Lower lobe of right lung (tissue), 2 donors: Measurements from ENCODE around the gene ZNF695. TPM values are rescaled to one million over a fixed set of nuclear protein-coding genes. Genes with fewer than 3 reads are reported as not detected.

Source experiments
- ATAC-seq, 2 donors: fragments of 200-7000 bp; cut with Tn5 transposase; one replicate each; pipeline ENCODE4 v1.9.1; 2020 to 2022; ENCODE audit warnings: mild to moderate bottlenecking in 2 of 2, moderate library complexity in 2 of 2
- DNase-seq: peaks from one replicate; pipeline ENCODE4 v3.0.0-alpha.2; 2020
- H3K27ac ChIP-seq: fragments of 200-600 bp; one replicate; pipeline ENCODE4 v1.8.0; 2022
- H3K27me3 ChIP-seq: fragments of 200-600 bp; one replicate; pipeline ENCODE4 v1.8.0; 2022; ENCODE audit warnings: low read depth
- H3K36me3 ChIP-seq: fragments of 200-600 bp; one replicate; pipeline ENCODE4 v1.8.0; 2022; ENCODE audit warnings: mild to moderate bottlenecking
- H3K4me1 ChIP-seq: fragments of 200-600 bp; one replicate; pipeline ENCODE4 v1.8.0; 2022
- H3K4me3 ChIP-seq: fragments of 200-600 bp; one replicate; pipeline ENCODE4 v1.8.0; 2022; ENCODE audit warnings: mild to moderate bottlenecking
- H3K9me3 ChIP-seq: fragments of 200-600 bp; one replicate; pipeline ENCODE4 v1.8.0; 2022
- CTCF ChIP-seq: fragments of 200-600 bp; IDR thresholded peaks from one replicate; pipeline ENCODE4 v1.8.0; 2022; ENCODE audit warnings: antibody characterized with exemption, mild to moderate bottlenecking
- intact Hi-C: fragments of 100-400 bp; cut with DNase I; formaldehyde crosslinking; loops from one replicate; pipeline ENCODE4 v1.11.0; 2022
- long read RNA-seq: library from polyadenylated mRNA; unstranded; transcript quantifications from one replicate; pipeline ENCODE4 v2.0.0, GENCODE V29; 2021
- total RNA-seq: library from RNA; stranded (reverse); fragmentation: NEBNext Ultra II Directional; extraction: Animal tissue kit (Norgen Biotek cat#: 25700); gene quantifications from one replicate; pipeline ENCODE4 v1.2.1, GENCODE V29; 2021
- donor health status: DM: no; HTN: yes; CAD: no; lungs with severe emphysema.

The ZNF695 gene
- not detected for total RNA-seq
- long read RNA-seq: 0 reads

GRCh38 chr1:247007511-247008405 is at the start of gene ZNF695:
TSS of gene ZNF695 (minus strand) at chr1:247008057. CDS start at chr1:247007908, 149 bp downstream.
- no peaks in the 10 kb centered on the region for H3K36me3 ChIP-seq
- ATAC-seq: peak; percentile 93 to 98
- H3K27me3 ChIP-seq: peaks cover 24% of the 10 kb centered on the region
- peak; percentile 86 for DNase-seq
- TF ChIP-seq CTCF: no peak
- H3K27ac ChIP-seq: no peak within 1 kb of the TSS
- H3K4me1 ChIP-seq: no peaks in the 10 kb centered on the region
- intact Hi-C loops: no loop called here
- H3K4me3 ChIP-seq: peak within 1 kb of the TSS; percentile 58
- H3K9me3 ChIP-seq: peaks cover 14% of the 10 kb centered on the region

- H3K27ac ChIP-seq: no peak overlapping the region
- peaks cover 59% of the 10 kb centered on the region for H3K9me3 ChIP-seq
- no peak overlapping the region for H3K4me3 ChIP-seq
- no peak for ATAC-seq
- no peak for TF ChIP-seq CTCF
- no peaks in the 10 kb centered on the region for H3K27me3 ChIP-seq
- H3K36me3 ChIP-seq: no peaks in the 10 kb centered on the region
- no peak for DNase-seq
- intact Hi-C loops: no loop called here
- no peaks in the 10 kb centered on the region for H3K4me1 ChIP-seq
These were observed 48.2 kb upstream of the ZNF695 start for GRCh38 chr1:247056071-247056470.

- no peak for ATAC-seq
These were observed 47.1 kb upstream of the ZNF695 start for GRCh38 chr1:247054992-247055415.

GRCh38 chr1:247047702-247048101 is 39.8 kb upstream of the ZNF695 start:
- Histone ChIP-seq H3K4me1 (no peaks in the 10 kb centered on the region), H3K27ac (no peak overlapping the region), H3K4me3 (no peak overlapping the region), H3K36me3 (no peaks in the 10 kb centered on the region), H3K27me3 (no peaks in the 10 kb centered on the region), H3K9me3 (peaks cover 76% of the 10 kb centered on the region)
- intact Hi-C loops: no loop called here
- no peak for DNase-seq
- ATAC-seq: no peak
- no peak for TF ChIP-seq CTCF

More at GRCh38 chr1:247054992-247055415, 47.1 kb upstream of the ZNF695 start:
- intact Hi-C loops: no loop called here
- H3K9me3 ChIP-seq: peaks cover 65% of the 10 kb centered on the region
- no peaks in the 10 kb centered on the region for H3K27me3 ChIP-seq
- H3K4me1 ChIP-seq: no peaks in the 10 kb centered on the region
- no peak for TF ChIP-seq CTCF
- no peak for DNase-seq
- H3K4me3 ChIP-seq: no peak overlapping the region
- no peak overlapping the region for H3K27ac ChIP-seq
- H3K36me3 ChIP-seq: no peaks in the 10 kb centered on the region

GRCh38 chr1:247047260-247047659 is 39.4 kb upstream of the ZNF695 start:
- H3K9me3 ChIP-seq: peaks cover 80% of the 10 kb centered on the region
- no peak for ATAC-seq
- no peak for TF ChIP-seq CTCF
- no peak overlapping the region for H3K4me3 ChIP-seq
- no peaks in the 10 kb centered on the region for H3K27me3 ChIP-seq
- no peaks in the 10 kb centered on the region for H3K36me3 ChIP-seq
- no peak overlapping the region for H3K27ac ChIP-seq
- no peaks in the 10 kb centered on the region for H3K4me1 ChIP-seq
- no peak for DNase-seq
- intact Hi-C loops: no loop called here
